Endothelial cell (in vitro differentiated cells): ENCODE results near the gene TEX14. TPM values are rescaled to one million over a fixed set of nuclear protein-coding genes. Genes with fewer than 3 reads are reported as not detected.

Experiments used
- DNase-seq: peaks from one replicate; pipeline ENCODE4 v3.0.0; 2021; ENCODE audit warnings: low spot score
- H3K27ac Mint-ChIP-seq: one replicate; pipeline ENCODE4 v1.8.0; 2021; ENCODE audit warnings: mixed read lengths, inconsistent platforms; ENCODE audit not compliant: unreplicated experiment
- H3K27me3 Mint-ChIP-seq: one replicate; pipeline ENCODE4 v1.8.0; 2021; ENCODE audit warnings: mild to moderate bottlenecking, moderate library complexity, mixed read lengths, inconsistent platforms; ENCODE audit not compliant: unreplicated experiment
- H3K36me3 Mint-ChIP-seq: one replicate; pipeline ENCODE4 v1.8.0; 2021; ENCODE audit warnings: mild to moderate bottlenecking, low read depth, mixed read lengths, inconsistent platforms; ENCODE audit not compliant: unreplicated experiment
- H3K4me1 Mint-ChIP-seq: one replicate; pipeline ENCODE4 v1.8.0; 2021; ENCODE audit warnings: mild to moderate bottlenecking, mixed read lengths, inconsistent platforms; ENCODE audit not compliant: unreplicated experiment
- H3K4me3 Mint-ChIP-seq: one replicate; pipeline ENCODE4 v1.8.0; 2021; ENCODE audit warnings: mild to moderate bottlenecking, mixed read lengths, inconsistent platforms; ENCODE audit not compliant: unreplicated experiment
- H3K9me3 Mint-ChIP-seq: one replicate; pipeline ENCODE4 v1.8.0; 2021; ENCODE audit warnings: mixed read lengths, inconsistent platforms; ENCODE audit not compliant: unreplicated experiment
- CTCF ChIP-seq: fragments of 200-600 bp; sonication (generic); IDR thresholded peaks from one replicate; pipeline ENCODE4 v1.5.0; 2021; ENCODE audit warnings: antibody characterized with exemption; ENCODE audit not compliant: unreplicated experiment
- long read RNA-seq: library from polyadenylated mRNA; unstranded; transcript quantifications from one replicate; pipeline ENCODE4 v2.0.0, GENCODE V29; 2020; ENCODE audit not compliant: unreplicated experiment
- total RNA-seq: library from RNA; stranded (reverse); fragmentation: NEBNext Ultra II Directional; extraction: Animal tissue kit (Norgen Biotek cat#: 25700); gene quantifications from one replicate; pipeline ENCODE4 v1.2.1, GENCODE V29; 2021; ENCODE audit not compliant: unreplicated experiment

Gene TEX14
- 0.21 TPM for total RNA-seq
- long read RNA-seq: 0 reads

GRCh38 chr17:58691701-58692238 lies at the start of gene TEX14:
TEX14 (minus strand) TSS chr17:58692045; CDS start chr17:58652001, 40,044 bp downstream.
- H3K4me3 Mint-ChIP-seq: peak within 1 kb of the TSS; percentile 89
- H3K27ac Mint-ChIP-seq: peak within 1 kb of the TSS; percentile 57
- DNase-seq: no peak
- H3K9me3 Mint-ChIP-seq: no peaks in the 10 kb centered on the region
- no peaks in the 10 kb centered on the region for H3K36me3 Mint-ChIP-seq
- no peak for TF ChIP-seq CTCF
- peaks cover 17% of the 10 kb centered on the region for H3K4me1 Mint-ChIP-seq
- H3K27me3 Mint-ChIP-seq: peaks cover 3% of the 10 kb centered on the region

GRCh38 chr17:58741121-58741625 lies 49.3 kb upstream of the TEX14 start:
- TF ChIP-seq CTCF: no peak
- H3K4me3 Mint-ChIP-seq: no peak overlapping the region
- no peaks in the 10 kb centered on the region for H3K4me1 Mint-ChIP-seq
- H3K9me3 Mint-ChIP-seq: no peaks in the 10 kb centered on the region
- H3K27ac Mint-ChIP-seq: no peak overlapping the region
- H3K36me3 Mint-ChIP-seq: no peaks in the 10 kb centered on the region
- no peak for DNase-seq
- no peaks in the 10 kb centered on the region for H3K27me3 Mint-ChIP-seq

- Mint-ChIP-seq H3K27me3 (no peaks in the 10 kb centered on the region), H3K9me3 (no peaks in the 10 kb centered on the region), H3K4me1 (no peaks in the 10 kb centered on the region), H3K36me3 (no peaks in the 10 kb centered on the region), H3K27ac (no peak overlapping the region), H3K4me3 (no peak overlapping the region)
- DNase-seq: no peak
- no peak for TF ChIP-seq CTCF
Observed at GRCh38 chr17:58734811-58735210, 43.0 kb upstream of the TEX14 start.

- DNase-seq: no peak
- Mint-ChIP-seq H3K27me3 (no peaks in the 10 kb centered on the region), H3K9me3 (no peaks in the 10 kb centered on the region), H3K36me3 (no peaks in the 10 kb centered on the region), H3K27ac (no peak overlapping the region), H3K4me3 (no peak overlapping the region), H3K4me1 (no peaks in the 10 kb centered on the region)
- TF ChIP-seq CTCF: no peak
Observed at GRCh38 chr17:58734040-58734439, 42.2 kb upstream of the TEX14 start.

- Mint-ChIP-seq H3K27ac (no peak overlapping the region), H3K4me1 (no peaks in the 10 kb centered on the region), H3K36me3 (no peaks in the 10 kb centered on the region), H3K27me3 (peaks cover 3% of the 10 kb centered on the region), H3K9me3 (no peaks in the 10 kb centered on the region), H3K4me3 (no peak overlapping the region)
- TF ChIP-seq CTCF: no peak
- no peak for DNase-seq
Observed at GRCh38 chr17:58730937-58731336, 39.1 kb upstream of the TEX14 start.
